CD14-positive monocyte (primary cell): ENCODE measurements around the gene NDRG3. TPM values are rescaled to one million over a fixed set of nuclear protein-coding genes. Genes with fewer than 3 reads are reported as not detected.

Experiments used
- DNase-seq, 3 donors: peaks; one replicate each; pipeline ENCODE4 v3.0.0-alpha.2; 2011 to 2022
- H2AFZ ChIP-seq: 2 replicates; pipeline ENCODE4 v1.6.0; 2012; ENCODE audit warnings: mild to moderate bottlenecking, low read depth, low read length, inconsistent platforms; ENCODE audit not compliant: insufficient read depth, poor library complexity, severe bottlenecking
- H3K27ac ChIP-seq, 2 donors: 1 replicate in 1 of 2; 2 replicates in 1 of 2; pipeline ENCODE4 v1.5.1; 2012 to 2013; ENCODE audit warnings: low read length in 2 of 2, control low read depth in 1 of 2, inconsistent platforms in 1 of 2, low read depth in 1 of 2, mild to moderate bottlenecking in 1 of 2
- H3K27me3 ChIP-seq, 2 donors: one replicate each; pipeline versions ENCODE4 v1.6.0 to v1.6.1; 2011 to 2013; ENCODE audit warnings: low read length in 2 of 2; ENCODE audit not compliant: control insufficient read depth in 2 of 2, insufficient read depth in 2 of 2
- H3K36me3 ChIP-seq, 2 donors: replicated peaks in 1 of 2; 1 replicate in 1 of 2; 2 replicates in 1 of 2; pipeline versions ENCODE4 v1.5.1 to v1.6.1; 2012 to 2013; ENCODE audit warnings: low read length in 2 of 2, control low read depth in 1 of 2, inconsistent platforms in 1 of 2, mild to moderate bottlenecking in 1 of 2; ENCODE audit not compliant: insufficient read depth in 2 of 2, control insufficient read depth in 1 of 2
- H3K4me1 ChIP-seq, 2 donors: 1 replicate in 1 of 2; 2 replicates in 1 of 2; pipeline versions ENCODE4 v1.5.1 to v1.6.1; 2012 to 2013; ENCODE audit warnings: low read length in 2 of 2, control low read depth in 1 of 2, inconsistent platforms in 1 of 2, mild to moderate bottlenecking in 1 of 2, moderate library complexity in 1 of 2; ENCODE audit not compliant: insufficient read depth in 2 of 2, control insufficient read depth in 1 of 2
- H3K4me2 ChIP-seq: replicated peaks from 2 replicates; pipeline ENCODE3; 2012; ENCODE audit warnings: low read length, moderate library complexity, mild to moderate bottlenecking; ENCODE audit not compliant: poor library complexity, severe bottlenecking; ENCODE audit errors: extremely low read depth
- H3K4me3 ChIP-seq, 3 experiments: fragments of 200-600 bp in 1 of 3; sonication (generic) in 1 of 3; replicated peaks in 1 of 3; 1 replicate in 2 of 3; 2 replicates in 1 of 3; pipeline ENCODE4 v1.5.1; 2011 to 2013; ENCODE audit warnings: low read length in 3 of 3, mild to moderate bottlenecking in 3 of 3, control low read depth in 2 of 3, low read depth in 2 of 3, inconsistent platforms in 1 of 3, moderate library complexity in 1 of 3
- H3K79me2 ChIP-seq: 2 replicates; pipeline ENCODE4 v1.6.0; 2012; ENCODE audit warnings: mild to moderate bottlenecking, control low read depth, inconsistent platforms, low read length, moderate library complexity; ENCODE audit not compliant: insufficient read depth
- H3K9ac ChIP-seq: 2 replicates; pipeline ENCODE4 v1.6.0; 2017; ENCODE audit warnings: low read length, mild to moderate bottlenecking; ENCODE audit not compliant: insufficient read depth, poor library complexity, severe bottlenecking
- H3K9me3 ChIP-seq, 2 donors: replicated peaks in 1 of 2; 1 replicate in 1 of 2; 2 replicates in 1 of 2; pipeline versions ENCODE4 v1.5.1 to v1.6.1; 2012 to 2013; ENCODE audit warnings: low read length in 2 of 2, control low read depth in 1 of 2; ENCODE audit not compliant: control insufficient read depth in 1 of 2, insufficient read depth in 1 of 2
- H4K20me1 ChIP-seq: 2 replicates; pipeline ENCODE4 v1.6.0; 2012; ENCODE audit warnings: mild to moderate bottlenecking, low read length, control low read depth, moderate library complexity; ENCODE audit not compliant: insufficient read depth
- H3K27ac Mint-ChIP-seq, 7 donors: one replicate each; pipeline ENCODE4 v1.8.0; 2020; ENCODE audit warnings: mild to moderate bottlenecking in 7 of 7, mixed read lengths in 7 of 7, moderate library complexity in 6 of 7, inconsistent platforms in 2 of 7
- H3K27me3 Mint-ChIP-seq, 3 donors: one replicate each; pipeline ENCODE4 v1.8.0; 2021 to 2022; ENCODE audit warnings: low read depth in 3 of 3, mild to moderate bottlenecking in 3 of 3, mixed read lengths in 3 of 3, moderate library complexity in 3 of 3, inconsistent platforms in 1 of 3
- H3K36me3 Mint-ChIP-seq, 2 donors: one replicate each; pipeline ENCODE4 v1.8.0; 2020; ENCODE audit warnings: mixed read lengths in 2 of 2, inconsistent platforms in 1 of 2, mild to moderate bottlenecking in 1 of 2
- H3K4me1 Mint-ChIP-seq: one replicate; pipeline ENCODE4 v1.8.0; 2020; ENCODE audit warnings: mild to moderate bottlenecking, mixed read lengths
- H3K4me3 Mint-ChIP-seq, 2 donors: one replicate each; pipeline ENCODE4 v1.8.0; 2020; ENCODE audit warnings: mild to moderate bottlenecking in 2 of 2, mixed read lengths in 2 of 2, moderate library complexity in 1 of 2
- H3K9me3 Mint-ChIP-seq, 7 donors: one replicate each; pipeline ENCODE4 v1.8.0; 2020 to 2022; ENCODE audit warnings: mixed read lengths in 7 of 7, mild to moderate bottlenecking in 6 of 7, moderate library complexity in 6 of 7, inconsistent platforms in 2 of 7
- WGBS: methylation state at CpG from one replicate; pipeline ENCODE4 v1.1.5; 2013; ENCODE audit warnings: missing lambda C conversion rate; ENCODE audit not compliant: insufficient coverage; 5-methylcytosine and 5-hydroxymethylcytosine counted together
- intact Hi-C, 2 donors: fragments of 100-400 bp; cut with micrococcal nuclease; formaldehyde crosslinking; loops; one replicate each; pipeline versions ENCODE4 v1.15.0 to v1.15.1; 2023
- polyA plus RNA-seq, 3 donors: library from polyadenylated mRNA; depleted of rRNA in 1 of 3; unstranded in 2 of 3; stranded (reverse) in 1 of 3; fragments of 300-500 nt in 2 of 3; fragments of >200 nt in 1 of 3; fragmentation: Illumina TruSeq in 2 of 3; gene quantifications; 1 replicate in 2 of 3; 2 replicates in 1 of 3; pipeline ENCODE4 v1.2.3, GENCODE V29; 2012 to 2021
- TF ChIP-seq, protein P1 (sequence below): fragments of 200-600 bp; IDR thresholded peaks from one replicate; pipeline ENCODE4 v1.8.0; 2022; ENCODE audit warnings: antibody characterized with exemption, mild to moderate bottlenecking

NDRG3 gene
- polyA plus RNA-seq, 3 donors = 16.0 to 23.2 (median 21.7) TPM

DNA sequence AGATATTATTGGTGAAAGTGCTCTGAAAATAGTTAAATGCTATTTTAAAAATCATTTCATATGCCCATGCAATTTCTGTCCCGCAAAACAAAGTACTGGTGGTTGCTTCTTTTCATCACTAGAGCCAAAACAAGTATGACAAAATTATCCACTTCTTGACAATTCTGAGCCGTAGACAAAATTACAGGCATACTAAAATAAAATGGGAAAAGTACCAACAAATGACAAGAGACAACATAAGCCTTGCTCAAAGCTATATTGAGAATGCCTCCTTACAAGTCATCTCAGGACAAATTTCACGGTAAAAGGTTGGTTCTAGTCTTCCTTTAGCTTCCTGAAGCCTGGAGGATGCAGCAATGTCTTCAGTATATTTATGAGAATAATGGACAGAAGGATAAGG lies 28.9 kb downstream of the NDRG3 start:
- no peak overlapping the region for H3K4me3 Mint-ChIP-seq
- no peak for DNase-seq
- Histone ChIP-seq H3K79me2 (no peaks in the 10 kb centered on the region), H2AFZ (no peak overlapping the region), H3K9ac (no peak overlapping the region), H3K36me3 (peaks cover 0 to 10% of the 10 kb centered on the region in 2 donors), H4K20me1 (no peaks in the 10 kb centered on the region), H3K4me3 (no peak overlapping the region), H3K27ac (no peak overlapping the region), H3K4me1 (no peaks in the 10 kb centered on the region), H3K27me3 (no peaks in the 10 kb centered on the region), H3K4me2 (no peak overlapping the region), H3K9me3 (no peaks in the 10 kb centered on the region)
- intact Hi-C loops = no loop called here
- TF ChIP-seq, protein P1, sequence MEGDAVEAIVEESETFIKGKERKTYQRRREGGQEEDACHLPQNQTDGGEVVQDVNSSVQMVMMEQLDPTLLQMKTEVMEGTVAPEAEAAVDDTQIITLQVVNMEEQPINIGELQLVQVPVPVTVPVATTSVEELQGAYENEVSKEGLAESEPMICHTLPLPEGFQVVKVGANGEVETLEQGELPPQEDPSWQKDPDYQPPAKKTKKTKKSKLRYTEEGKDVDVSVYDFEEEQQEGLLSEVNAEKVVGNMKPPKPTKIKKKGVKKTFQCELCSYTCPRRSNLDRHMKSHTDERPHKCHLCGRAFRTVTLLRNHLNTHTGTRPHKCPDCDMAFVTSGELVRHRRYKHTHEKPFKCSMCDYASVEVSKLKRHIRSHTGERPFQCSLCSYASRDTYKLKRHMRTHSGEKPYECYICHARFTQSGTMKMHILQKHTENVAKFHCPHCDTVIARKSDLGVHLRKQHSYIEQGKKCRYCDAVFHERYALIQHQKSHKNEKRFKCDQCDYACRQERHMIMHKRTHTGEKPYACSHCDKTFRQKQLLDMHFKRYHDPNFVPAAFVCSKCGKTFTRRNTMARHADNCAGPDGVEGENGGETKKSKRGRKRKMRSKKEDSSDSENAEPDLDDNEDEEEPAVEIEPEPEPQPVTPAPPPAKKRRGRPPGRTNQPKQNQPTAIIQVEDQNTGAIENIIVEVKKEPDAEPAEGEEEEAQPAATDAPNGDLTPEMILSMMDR = no peak
- H3K27ac Mint-ChIP-seq = no peak overlapping the region
- H3K36me3 Mint-ChIP-seq = peaks cover 21 to 27% of the 10 kb centered on the region in 2 donors
- WGBS = 100% methylated on average over 1 of the region's 3 CpGs
- peaks cover 3% of the 10 kb centered on the region for H3K4me1 Mint-ChIP-seq
- H3K9me3 Mint-ChIP-seq = no peaks in the 10 kb centered on the region
- H3K27me3 Mint-ChIP-seq = peaks cover 0 to 8% (median 0%) of the 10 kb centered on the region in 3 donors

DNA sequence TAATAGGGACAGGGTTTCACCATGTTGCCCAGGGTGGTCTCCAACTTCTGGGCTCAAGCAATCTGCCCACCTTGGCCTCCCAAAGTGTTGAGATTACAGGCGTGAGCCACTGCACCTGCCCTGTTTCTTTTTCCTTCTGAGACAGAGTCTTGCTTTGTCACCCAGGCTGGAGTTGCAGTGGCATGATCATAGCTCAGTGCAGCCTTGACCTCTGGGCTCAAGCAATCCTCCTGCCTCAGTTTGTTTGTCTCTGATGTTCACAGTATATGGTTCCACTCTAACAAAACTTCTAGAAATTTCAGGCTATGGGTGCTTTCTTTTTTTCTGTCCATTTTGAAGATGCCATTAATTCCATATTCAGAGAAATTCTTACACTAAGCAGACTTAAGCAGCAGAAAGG lies 33.1 kb downstream of the NDRG3 start:
- TF ChIP-seq, protein P1 = no peak
- no peak overlapping the region for H2AFZ ChIP-seq
- intact Hi-C loops = no loop called here
- no peaks in the 10 kb centered on the region for H3K27me3 ChIP-seq
- H3K27ac ChIP-seq = no peak overlapping the region
- H3K4me3 Mint-ChIP-seq = no peak overlapping the region
- H3K9me3 ChIP-seq = no peaks in the 10 kb centered on the region
- peaks cover 2 to 3% of the 10 kb centered on the region in 2 donors for H3K36me3 Mint-ChIP-seq
- H3K27me3 Mint-ChIP-seq = peaks cover 0 to 7% (median 4%) of the 10 kb centered on the region in 3 donors
- no peaks in the 10 kb centered on the region for H3K79me2 ChIP-seq
- no peaks in the 10 kb centered on the region for H3K9me3 Mint-ChIP-seq
- no peaks in the 10 kb centered on the region for H3K4me1 Mint-ChIP-seq
- no peak overlapping the region for H3K27ac Mint-ChIP-seq
- no peak overlapping the region for H3K9ac ChIP-seq
- H4K20me1 ChIP-seq = no peaks in the 10 kb centered on the region
- WGBS = 100% methylated on average over 1 of the region's 1 CpG
- H3K4me1 ChIP-seq = no peaks in the 10 kb centered on the region
- DNase-seq = no peak
- no peak overlapping the region for H3K4me3 ChIP-seq
- no peak overlapping the region for H3K4me2 ChIP-seq
- H3K36me3 ChIP-seq = no peaks in the 10 kb centered on the region
